HL-60/S4 treated with retinoic acid at 250 ng/mL for 4 days and 3 days (cell line): ENCODE results near the gene PUS7L.

Experiments used
- in situ Hi-C: fragments of 300-500 bp; cut with MboI; formaldehyde crosslinking; loops from 2 replicates; pipeline ENCODE4 v1.7.0; 2022; ENCODE audit warnings: low sequenced_read_pairs

PUS7L gene, protein sequence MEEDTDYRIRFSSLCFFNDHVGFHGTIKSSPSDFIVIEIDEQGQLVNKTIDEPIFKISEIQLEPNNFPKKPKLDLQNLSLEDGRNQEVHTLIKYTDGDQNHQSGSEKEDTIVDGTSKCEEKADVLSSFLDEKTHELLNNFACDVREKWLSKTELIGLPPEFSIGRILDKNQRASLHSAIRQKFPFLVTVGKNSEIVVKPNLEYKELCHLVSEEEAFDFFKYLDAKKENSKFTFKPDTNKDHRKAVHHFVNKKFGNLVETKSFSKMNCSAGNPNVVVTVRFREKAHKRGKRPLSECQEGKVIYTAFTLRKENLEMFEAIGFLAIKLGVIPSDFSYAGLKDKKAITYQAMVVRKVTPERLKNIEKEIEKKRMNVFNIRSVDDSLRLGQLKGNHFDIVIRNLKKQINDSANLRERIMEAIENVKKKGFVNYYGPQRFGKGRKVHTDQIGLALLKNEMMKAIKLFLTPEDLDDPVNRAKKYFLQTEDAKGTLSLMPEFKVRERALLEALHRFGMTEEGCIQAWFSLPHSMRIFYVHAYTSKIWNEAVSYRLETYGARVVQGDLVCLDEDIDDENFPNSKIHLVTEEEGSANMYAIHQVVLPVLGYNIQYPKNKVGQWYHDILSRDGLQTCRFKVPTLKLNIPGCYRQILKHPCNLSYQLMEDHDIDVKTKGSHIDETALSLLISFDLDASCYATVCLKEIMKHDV

DNA sequence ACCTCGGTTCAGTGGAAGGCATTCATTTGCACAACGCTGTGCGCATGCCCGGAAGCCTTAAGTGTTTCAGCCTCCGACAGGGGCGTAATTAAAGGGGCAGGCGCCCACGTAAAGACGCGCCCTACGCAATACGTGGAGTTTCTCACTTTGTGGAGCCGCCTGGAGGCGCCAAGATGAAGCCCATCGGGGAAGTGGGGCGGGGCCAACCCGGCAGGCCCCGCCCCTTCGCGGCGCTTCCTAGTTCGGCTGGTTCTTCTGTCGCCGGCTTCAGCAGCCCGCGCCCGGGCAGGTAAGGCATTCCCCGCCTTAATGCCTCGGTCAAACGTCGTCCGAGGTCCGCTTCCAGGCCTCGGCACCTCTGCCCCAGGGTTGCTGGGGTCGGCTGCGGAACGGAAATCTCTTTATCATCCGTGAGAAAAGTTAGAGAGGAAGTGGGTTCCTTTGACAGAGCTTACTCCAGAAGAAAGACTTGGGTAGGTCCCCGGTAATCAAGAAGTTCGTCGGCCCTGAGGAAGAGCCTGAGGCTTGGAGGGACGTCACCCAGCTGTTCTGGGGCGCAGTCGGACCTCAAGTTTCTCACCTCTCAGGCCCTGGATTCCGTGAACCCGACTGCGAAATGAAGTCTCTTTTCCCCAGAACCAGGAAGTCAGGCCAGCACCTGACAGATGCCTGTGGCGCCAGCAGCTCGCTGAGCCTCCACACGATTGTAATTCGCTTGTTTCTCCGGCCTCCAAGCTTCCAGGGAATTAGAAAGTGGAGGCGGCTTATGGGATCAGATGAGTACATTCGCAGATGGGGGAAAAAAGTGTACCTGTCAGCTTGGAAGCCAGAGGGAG, at the start of gene PUS7L, which contains the start of gene IRAK4:
PUS7L (minus strand) TSS at position 63 of the 836 bp plus-strand sequence. CDS start 3,545 bp downstream, outside the sequence.
IRAK4 (plus strand) TSS at position 224 of the 836 bp plus-strand sequence. CDS start 9,161 bp downstream, outside the sequence.
- in situ Hi-C loops = no loop called here

DNA sequence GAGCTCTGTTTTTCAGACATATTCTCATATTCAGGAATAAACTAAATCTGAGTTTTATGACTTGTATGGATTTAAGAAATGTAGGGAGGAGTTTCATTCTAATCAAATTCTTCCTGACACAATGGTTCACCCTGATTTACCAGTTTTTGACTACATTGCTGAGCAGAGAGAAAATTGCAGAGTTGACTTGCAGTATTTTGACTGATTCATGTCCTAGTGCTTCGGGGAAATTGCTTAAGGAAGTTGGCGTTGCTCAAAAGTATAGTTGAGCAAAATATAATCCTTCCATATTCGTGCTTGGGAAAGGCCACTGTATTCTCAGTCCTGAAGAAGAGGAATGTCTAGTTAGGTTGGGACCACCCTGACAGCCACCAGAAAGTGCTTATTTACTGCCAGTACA, 48.8 kb upstream of the PUS7L start:
- in situ Hi-C loops = no loop called here

DNA sequence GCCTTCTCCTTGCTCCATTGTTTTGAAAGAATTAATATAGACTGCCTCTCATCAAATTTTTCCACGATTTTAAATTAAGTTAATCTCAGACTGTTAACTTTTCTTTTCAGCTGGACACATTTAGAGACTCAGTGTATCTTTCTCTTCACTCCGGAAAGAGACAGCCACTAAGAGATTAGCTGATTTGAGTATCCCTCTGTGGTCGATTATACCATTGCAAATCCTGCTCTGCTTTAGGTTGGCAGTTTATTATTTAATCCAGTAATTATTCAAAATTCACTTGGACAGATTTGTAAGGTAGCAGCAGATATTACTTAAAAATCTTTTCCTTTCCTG, 48.1 kb upstream of the PUS7L start:
- in situ Hi-C loops = no loop called here

DNA sequence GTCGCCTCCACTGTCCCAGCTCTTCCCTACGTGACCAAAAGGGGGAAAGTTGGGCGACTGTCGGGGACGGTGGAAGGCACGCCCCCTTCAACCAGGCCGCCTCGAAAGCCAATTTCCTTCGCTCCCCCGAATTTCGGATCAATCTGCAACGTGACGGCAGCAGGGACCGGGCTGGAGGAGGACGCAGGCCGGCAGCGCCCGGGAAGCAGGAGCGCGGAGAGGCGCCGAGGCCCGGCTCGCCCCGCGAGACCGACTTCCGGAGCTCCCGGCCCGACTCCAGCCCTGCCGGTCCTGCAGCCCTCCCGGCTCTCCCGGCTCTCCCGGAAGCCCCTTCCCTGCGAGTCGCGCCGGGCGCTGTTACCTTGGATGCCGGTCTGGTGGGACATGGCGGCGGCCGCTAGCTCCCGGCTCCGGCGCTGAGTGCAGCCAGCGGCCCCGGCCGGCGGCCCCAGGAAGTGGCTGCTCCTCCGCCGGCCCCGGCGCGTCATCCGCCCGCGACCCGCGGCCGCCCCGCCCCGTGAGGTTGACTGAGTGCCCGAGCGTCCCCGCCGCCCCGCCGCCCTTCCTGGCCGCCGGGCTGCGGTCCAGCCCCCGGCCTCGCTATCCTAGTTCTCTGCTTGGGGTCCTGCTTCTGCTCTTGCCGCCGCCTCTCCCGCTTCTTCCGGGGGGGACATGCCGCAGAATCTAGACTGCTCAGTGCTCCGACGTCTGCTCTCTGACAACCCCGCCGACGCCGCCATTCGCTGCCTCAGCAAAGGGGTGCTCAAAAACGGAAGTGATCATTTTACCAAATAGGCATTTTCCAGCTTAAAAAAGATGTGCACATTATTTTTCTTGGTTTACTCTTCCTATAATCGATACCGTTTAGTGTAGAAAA, 47.5 kb upstream of the PUS7L start, which contains the start of gene TWF1:
TWF1 (minus strand) TSS at position 458 of the 877 bp plus-strand sequence; CDS start at position 386, 72 bp downstream.
- in situ Hi-C loops = no loop called here

DNA sequence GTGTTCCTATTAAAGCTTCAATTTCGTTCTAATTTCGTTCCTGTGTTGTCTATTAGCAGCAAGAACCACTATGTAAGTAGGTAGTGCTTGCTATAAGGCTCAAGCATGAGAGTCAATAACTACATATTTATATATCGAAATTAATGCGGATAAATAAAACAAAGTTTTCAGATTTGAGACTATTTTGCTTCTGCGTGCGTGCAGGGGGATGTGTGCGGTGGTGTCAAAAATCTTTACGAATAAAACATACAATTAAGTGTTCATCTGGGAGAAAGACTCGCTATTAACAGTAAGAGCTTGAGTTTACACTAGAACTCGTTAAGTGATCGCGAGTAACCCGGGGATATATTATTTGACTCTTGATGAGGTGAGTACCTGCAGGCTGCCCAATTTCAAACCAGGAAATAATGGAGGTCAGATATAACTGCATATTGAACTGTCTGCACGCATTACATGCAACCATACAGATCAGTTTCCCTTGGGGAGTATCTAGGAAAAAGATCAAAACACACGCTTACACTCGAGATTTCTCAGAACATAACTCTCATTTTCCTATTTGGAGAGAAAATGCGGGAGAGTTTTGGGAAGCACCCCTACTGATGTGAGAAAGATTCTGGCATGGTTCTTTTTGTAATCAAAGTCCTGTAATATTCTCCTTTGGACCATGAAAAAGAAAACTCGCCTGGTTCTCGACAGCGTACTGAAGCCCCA, 46.7 kb upstream of the PUS7L start:
- in situ Hi-C loops = no loop called here

DNA sequence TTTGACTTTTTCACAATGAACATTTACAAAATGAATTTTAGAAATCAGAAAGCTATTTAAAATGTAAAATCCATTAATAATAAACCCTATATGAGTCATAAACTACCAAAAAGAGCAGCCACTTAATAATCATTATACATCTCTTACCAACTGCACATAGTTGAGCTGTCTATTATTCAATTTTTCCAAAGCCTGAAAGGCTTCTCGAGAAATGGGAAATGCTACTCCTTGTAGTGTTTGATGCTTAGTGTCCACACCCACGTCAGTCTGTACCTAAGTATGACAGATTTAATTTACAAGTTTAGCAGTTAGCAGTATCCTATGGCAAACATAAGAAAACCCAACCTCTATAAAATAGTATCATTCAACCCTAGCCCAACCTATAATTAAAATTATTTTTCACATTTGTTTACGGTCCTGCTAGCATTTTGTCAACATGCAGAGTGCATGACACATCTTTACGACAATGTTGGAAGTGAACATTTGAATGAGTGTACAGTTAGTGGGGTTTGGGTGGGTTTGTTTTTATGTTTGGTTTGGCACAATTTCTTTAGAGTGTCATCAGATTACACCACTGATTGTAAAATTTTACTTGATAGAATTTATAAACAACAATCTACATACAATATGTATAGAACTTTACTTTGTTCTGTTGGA, 39.1 kb upstream of the PUS7L start:
- in situ Hi-C loops = no loop called here

DNA sequence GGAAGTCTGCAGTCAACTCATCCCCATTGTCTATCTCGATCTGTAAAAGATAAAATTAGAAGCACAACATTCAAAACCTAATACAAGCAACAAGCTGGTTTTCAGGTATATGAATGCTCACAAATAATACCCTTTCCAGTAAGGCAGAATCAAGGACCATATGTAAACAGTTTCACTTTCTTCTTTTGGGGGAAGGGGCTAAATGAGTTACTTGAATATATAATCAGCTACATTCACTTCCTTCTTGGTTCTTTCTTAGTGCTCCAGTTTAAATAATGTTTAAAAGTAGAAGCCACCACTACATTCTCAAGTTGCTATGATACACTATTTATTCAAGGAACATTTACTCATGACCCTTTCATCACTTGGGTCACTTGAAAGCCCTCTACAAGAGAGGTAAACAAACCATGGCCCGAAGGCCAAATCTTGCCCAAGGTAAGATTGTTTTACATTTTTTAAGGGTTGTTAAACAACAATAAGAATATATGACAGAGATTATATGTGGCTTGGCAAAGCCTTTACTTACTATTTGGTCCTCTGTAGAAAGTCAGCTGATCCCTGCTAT, 37.2 kb upstream of the PUS7L start:
- in situ Hi-C loops = no loop called here

DNA sequence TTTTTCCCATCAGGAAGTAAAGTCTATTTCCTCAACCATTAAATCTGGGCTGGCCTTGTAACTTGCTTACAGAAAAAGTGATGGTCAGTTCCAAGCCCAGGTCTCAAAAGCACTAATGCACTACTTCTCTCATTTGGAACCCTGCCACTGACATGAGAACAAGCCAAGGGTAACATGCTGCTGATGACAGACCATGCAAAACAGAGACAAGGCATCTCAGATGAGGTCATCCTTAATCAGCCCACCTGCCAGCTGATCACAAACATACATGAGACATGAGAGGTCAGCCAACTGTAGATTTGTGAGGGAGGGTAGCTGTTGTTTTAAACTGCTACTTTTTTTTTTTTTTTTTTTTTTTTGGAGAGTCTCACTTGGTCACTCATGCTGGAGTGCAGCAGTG, 31.4 kb upstream of the PUS7L start:
- in situ Hi-C loops = no loop called here

DNA sequence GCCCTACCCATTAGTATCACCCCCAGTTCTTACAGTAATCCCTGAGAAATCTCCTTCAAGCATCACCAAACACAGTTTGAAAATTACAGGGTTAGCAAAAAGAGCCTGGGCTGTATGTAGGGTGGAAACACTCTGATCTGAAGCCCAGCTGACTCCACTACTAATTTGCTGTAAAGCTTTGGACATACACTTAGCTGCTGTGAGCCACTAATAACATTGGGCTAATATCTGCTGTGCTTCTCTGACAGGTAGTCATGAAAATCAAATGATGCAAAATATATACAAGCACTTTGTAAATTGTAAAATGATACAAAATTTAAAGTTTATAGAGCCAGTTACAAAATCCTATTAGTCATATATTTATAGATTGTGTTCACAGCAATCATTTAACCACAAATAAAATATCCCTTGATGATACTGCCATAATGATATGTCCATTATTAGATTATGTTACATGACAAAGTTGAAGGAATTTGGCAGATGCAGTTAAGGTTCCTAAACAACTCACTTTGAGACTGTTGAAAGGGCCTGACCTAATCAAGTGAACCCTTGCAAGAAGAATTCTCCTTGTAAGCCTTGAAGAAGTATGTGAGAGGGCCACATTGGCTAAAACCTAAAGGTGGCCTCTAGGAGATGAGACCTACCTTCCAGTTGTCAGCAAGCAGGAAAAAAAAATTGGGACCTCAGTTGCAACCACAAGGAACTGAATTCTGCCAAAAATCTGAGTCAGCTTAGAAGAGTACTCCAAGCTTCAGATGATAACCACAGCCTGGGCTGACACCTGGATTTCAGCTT, 28.5 kb upstream of the PUS7L start:
- in situ Hi-C loops = no loop called here

DNA sequence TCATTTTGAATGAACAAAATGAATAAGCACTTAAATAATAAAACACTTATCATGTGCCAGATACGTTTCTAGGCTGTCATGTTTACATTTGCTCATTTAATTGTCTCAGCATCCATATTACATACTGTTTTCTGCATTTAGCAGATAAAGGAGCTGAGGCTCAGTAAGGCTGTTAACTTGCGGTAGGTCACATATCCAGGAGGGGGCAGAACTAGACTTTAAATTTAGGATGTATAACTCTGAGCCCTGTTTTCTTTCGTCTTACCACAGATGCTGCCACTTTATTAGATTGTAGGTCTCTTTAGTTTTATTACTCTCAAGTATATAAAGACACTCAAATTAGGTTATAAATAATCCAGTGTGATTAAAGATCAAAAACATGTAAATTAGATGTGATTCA, 17.9 kb upstream of the PUS7L start:
- in situ Hi-C loops = no loop called here

DNA sequence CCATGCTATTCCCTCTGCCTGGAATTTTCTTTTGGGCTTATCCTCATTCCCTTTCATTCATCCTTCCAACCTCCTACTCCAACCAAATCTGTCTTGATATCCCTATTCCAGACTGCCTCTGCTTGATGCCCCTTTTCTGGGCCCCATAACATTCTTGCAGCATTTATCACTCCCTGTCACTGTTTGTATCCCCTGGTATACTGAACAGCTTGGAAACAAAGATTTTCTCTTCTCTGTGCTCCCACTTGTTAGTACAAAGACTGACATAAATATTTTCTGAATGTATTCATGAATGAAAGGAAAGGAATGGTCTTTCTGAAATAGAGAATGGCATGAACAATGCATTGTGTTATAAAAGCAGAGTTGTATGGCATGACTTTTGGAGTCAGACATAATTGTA, 7.7 kb upstream of the PUS7L start:
- in situ Hi-C loops = no loop called here

DNA sequence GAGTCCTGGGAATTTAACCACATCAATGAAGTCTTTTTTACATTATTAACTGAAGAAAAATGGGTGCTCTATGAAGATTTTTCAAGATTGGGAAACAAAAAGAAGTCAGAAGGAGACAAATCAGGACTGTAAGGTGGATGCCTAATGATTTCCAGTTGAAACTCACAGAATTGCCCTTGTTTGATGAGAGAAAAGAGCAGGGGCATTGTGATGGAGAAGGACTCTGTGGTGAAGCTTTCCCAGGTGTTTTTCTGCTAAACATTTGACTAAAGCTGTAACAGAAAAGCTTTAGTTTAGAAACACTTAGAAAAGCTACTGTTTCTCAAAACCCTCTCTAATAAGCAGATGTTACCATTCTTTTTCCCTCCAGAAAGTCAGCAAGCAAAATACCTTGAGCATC, 5.9 kb upstream of the PUS7L start:
- in situ Hi-C loops = no loop called here

DNA sequence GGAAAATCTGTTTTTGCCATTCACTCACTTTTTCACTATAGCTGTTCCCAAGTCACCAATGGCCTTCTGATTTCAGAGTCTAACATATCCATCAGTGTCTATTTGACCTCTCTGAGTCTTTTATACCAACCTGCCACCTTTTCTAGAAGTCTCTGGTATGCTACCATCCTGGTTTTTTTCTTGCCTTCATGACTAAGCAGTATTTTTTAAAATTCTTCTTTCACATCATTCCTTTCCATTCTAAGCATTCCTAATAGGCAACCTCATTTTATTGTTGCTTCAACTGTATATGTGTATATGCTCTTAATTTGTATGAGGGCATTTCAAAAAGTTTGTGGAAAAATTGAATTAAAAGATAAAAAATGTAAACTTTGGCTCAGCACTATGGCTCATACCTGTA, 5.2 kb upstream of the PUS7L start:
- in situ Hi-C loops = no loop called here

DNA sequence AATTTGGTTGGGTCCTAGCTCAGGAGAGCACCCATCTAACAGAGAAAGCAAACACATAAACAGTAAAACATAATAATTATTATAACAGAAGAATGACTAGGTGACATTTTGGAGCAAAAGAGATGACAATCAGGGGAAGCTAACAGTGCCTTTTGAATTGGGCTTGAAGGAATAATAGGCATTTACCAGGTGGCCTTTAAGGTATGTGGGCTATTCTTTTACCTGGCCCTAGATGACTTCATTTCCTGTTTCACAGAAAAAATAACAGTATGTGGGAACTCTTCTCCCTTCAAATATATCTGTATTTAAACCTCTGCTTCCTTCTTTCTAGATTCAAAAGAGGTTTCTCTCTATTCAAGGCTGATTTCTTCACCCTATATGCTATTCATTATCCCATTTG, 4.0 kb upstream of the PUS7L start:
- in situ Hi-C loops = no loop called here

DNA sequence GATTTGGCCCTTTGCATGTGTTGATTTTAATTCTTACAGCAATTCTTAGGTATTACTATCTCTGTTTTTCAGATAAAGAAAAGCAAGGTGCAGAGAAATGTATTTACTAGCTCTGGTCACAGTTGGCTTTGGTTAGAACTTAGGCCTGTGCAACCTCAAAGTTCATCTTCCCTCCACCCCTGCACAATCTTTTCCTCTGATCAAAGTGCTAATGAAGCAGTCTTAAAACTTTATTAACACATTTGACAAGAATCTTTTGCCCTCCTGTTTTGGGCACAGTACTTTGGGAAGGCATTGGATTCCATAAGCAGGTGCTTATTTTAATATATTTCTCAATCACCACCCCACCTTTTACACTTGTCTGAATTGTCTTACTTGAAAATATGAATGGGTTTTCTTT, 2.9 kb upstream of the PUS7L start:
- in situ Hi-C loops = no loop called here

DNA sequence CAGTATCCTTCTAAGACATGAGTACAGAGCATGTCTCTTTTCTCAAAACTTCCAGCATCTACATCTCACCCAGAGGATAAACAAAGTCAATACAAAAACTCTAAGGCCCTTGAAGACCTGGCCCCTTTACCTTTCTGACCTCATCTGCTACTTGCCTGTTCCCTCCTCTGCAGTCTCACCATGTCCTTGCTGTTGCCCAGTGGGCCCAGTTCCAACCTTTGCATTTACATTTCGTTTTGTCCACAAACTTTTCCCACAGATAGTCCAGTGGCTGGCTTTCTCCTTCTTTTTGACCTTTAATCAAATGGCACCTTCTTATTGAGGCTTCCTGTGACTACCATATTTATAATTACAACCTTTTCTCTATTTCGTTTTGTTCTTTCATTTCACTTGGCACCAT, 1.8 kb upstream of the PUS7L start:
- in situ Hi-C loops = no loop called here

DNA sequence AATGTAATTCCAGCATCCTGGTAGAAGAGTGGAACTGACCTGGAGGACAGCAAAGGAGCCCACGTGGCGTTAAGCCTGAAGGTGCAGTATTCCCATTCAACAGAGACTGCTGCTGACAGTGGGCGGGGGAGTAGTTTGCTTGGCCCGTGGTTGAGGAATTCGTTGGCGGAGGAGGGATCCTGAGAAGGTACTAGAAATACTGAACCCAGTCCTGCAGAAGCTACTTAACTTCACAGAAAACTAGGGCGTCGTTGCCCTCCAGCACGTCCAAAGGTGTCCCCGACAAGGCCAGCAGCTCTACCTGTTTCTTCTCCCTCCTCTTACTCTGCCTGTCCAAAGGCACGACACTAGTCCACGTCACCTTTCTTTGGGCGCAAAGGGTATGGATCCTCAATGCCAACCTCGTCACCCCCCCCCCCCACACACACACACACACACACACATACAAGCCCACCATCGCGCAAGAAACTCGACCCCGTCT, 303 bp downstream of the PUS7L start:
- in situ Hi-C loops = no loop called here

DNA sequence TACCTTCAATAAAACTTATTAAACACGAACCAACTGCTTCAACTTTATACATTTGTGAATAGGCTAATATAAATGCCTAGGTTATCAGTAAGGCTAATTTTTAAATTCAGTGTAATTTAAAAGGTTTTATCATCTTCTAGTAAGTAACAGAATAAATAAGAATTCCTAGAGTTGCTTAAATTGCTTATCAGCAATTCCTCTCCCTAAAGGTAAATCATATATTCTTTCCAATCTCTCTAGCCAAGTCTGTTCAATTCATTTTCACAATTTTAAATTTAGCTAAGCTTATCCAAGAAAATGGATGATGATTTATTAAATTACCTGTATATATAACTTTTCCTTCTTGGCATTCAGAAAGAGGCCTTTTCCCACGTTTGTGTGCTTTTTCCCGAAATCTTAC, 4.6 kb downstream of the PUS7L start:
- in situ Hi-C loops = no loop called here
